HG02642 (cell line): Measurements from ENCODE around the gene LIPG.
A peak's percentile ranks its signal among the peaks of the same experiment; 100 is the strongest.
"Not testable (repeated sequence)": the region's sequence is repeated elsewhere in the genome, so short reads cannot be mapped to it uniquely, and the experiment has no call there.

Experiments
- ATAC-seq: cut with Tn5 transposase; IDR thresholded peaks from one replicate; pipeline ENCODE4 v1.9.1; 2021; ENCODE audit warnings: mild to moderate bottlenecking; ENCODE audit not compliant: unreplicated experiment, poor library complexity

Gene LIPG

GRCh38 chr18:49561289-49562193, at the start of gene LIPG:
TSS of gene LIPG (plus strand) at chr18:49562057. CDS start at chr18:49562309, 252 bp downstream.
- peak; percentile 61 for ATAC-seq

- ATAC-seq: not testable (repeated sequence)
These were observed 49.0 kb upstream of the LIPG start for GRCh38 chr18:49512876-49513275.

- no peak for ATAC-seq
These were observed 47.3 kb upstream of the LIPG start for GRCh38 chr18:49514577-49514976.

GRCh38 chr18:49515003-49515402, 46.9 kb upstream of the LIPG start:
- not testable (repeated sequence) for ATAC-seq

- no peak for ATAC-seq
These were observed 46.3 kb upstream of the LIPG start for GRCh38 chr18:49515516-49515915.

- no peak for ATAC-seq
These were observed 44.4 kb upstream of the LIPG start for GRCh38 chr18:49517483-49517882.

- ATAC-seq: no peak
These were observed 42.5 kb upstream of the LIPG start for GRCh38 chr18:49519101-49519971.

- no peak for ATAC-seq
These were observed 41.2 kb upstream of the LIPG start for GRCh38 chr18:49520661-49521145.

- no peak for ATAC-seq
These were observed 40.5 kb upstream of the LIPG start for GRCh38 chr18:49521216-49521835.

- ATAC-seq: not testable (repeated sequence)
These were observed 38.2 kb upstream of the LIPG start for GRCh38 chr18:49523580-49524093.

- no peak for ATAC-seq
These were observed 37.5 kb upstream of the LIPG start for GRCh38 chr18:49524349-49524748.

- no peak for ATAC-seq
These were observed 36.9 kb upstream of the LIPG start for GRCh38 chr18:49524951-49525350.

- ATAC-seq: no peak
These were observed 35.9 kb upstream of the LIPG start for GRCh38 chr18:49525981-49526380.

GRCh38 chr18:49527631-49528327, 34.1 kb upstream of the LIPG start:
- no peak for ATAC-seq

- no peak for ATAC-seq
These were observed 32.3 kb upstream of the LIPG start for GRCh38 chr18:49529596-49529995.

- no peak for ATAC-seq
These were observed 30.1 kb upstream of the LIPG start for GRCh38 chr18:49531678-49532153.

- no peak for ATAC-seq
These were observed 26.8 kb upstream of the LIPG start for GRCh38 chr18:49534846-49535601.

GRCh38 chr18:49537232-49537896, 24.5 kb upstream of the LIPG start:
- ATAC-seq: no peak
